Sigmoid colon (tissue), 7 donors: ENCODE data around the gene TMEFF2. TPM values are rescaled to one million over a fixed set of nuclear protein-coding genes. Genes with fewer than 3 reads are reported as not detected.
"Not testable (repeated sequence)": the region's sequence is repeated elsewhere in the genome, so short reads cannot be mapped to it uniquely, and the experiment has no call there.

Experiments
- DNase-seq: peaks from one replicate; pipeline ENCODE4 v3.0.0-alpha.2; 2019
- H3K27ac ChIP-seq, 4 donors: fragments of 200-600 bp; sonication (generic); one replicate each; pipeline ENCODE4 v1.5.1; 2016 to 2019; ENCODE audit warnings: mild to moderate bottlenecking in 1 of 4
- H3K27me3 ChIP-seq, 3 donors: fragments of 200-600 bp; sonication (generic); one replicate each; pipeline ENCODE4 v1.5.1; 2019; ENCODE audit warnings: mild to moderate bottlenecking in 1 of 3
- H3K36me3 ChIP-seq, 4 donors: fragments of 200-600 bp; sonication (generic); one replicate each; pipeline ENCODE4 v1.5.1; 2016 to 2019
- H3K4me1 ChIP-seq, 4 donors: fragments of 200-600 bp; sonication (generic); one replicate each; pipeline ENCODE4 v1.5.1; 2017 to 2019
- H3K4me3 ChIP-seq, 4 donors: fragments of 200-600 bp; sonication (generic); one replicate each; pipeline ENCODE4 v1.5.1; 2017 to 2019; ENCODE audit warnings: mild to moderate bottlenecking in 2 of 4, moderate library complexity in 1 of 4
- H3K9me3 ChIP-seq, 4 donors: fragments of 200-600 bp in 3 of 4; sonication (generic) in 3 of 4; one replicate each; pipeline versions ENCODE4 v1.5.1 to v1.6.1; 2013 to 2019
- EP300 ChIP-seq, 4 donors: sonication (generic); formaldehyde crosslinking; IDR thresholded peaks; one replicate each; pipeline ENCODE4 v1.6.1; 2017; ENCODE audit warnings: antibody characterized with exemption in 4 of 4
- POLR2A ChIP-seq, 2 donors: fragments of 450-650 bp; IDR thresholded peaks; one replicate each; pipeline ENCODE4 v1.6.1; 2016; ENCODE audit warnings: antibody characterized with exemption in 2 of 2, mild to moderate bottlenecking in 2 of 2, moderate library complexity in 2 of 2
- POLR2AphosphoS5 ChIP-seq, 4 donors: sonication (generic); formaldehyde crosslinking; IDR thresholded peaks; one replicate each; pipeline ENCODE4 v1.6.1; 2017; ENCODE audit warnings: antibody characterized with exemption in 4 of 4
- WGBS, 2 donors: extraction: QIAGEN DNeasy Blood & Tissue Kit; methylation state at CpG; one replicate each; pipeline ENCODE4 v1.1.7; 2013; 5-methylcytosine and 5-hydroxymethylcytosine counted together
- intact Hi-C: fragments of 100-400 bp; cut with DNase I; formaldehyde crosslinking; loops from one replicate; pipeline ENCODE4 v1.15.1; 2023
- polyA plus RNA-seq, 3 donors: library from polyadenylated mRNA; stranded (reverse); fragments of 200-250 nt; gene quantifications; one replicate each; pipeline ENCODE4 v1.2.3, GENCODE V29; 2013
- total RNA-seq, 4 donors: library from RNA; depleted of rRNA; stranded (reverse); fragments of >200 nt; gene quantifications; one replicate each; pipeline ENCODE4 v1.1.0, GENCODE V29; 2016
- TF ChIP-seq, protein P1 (sequence below), 4 experiments: fragments of 450-650 bp in 3 of 4; fragments of 200-600 bp in 1 of 4; IDR thresholded peaks; one replicate each; pipeline ENCODE4 v1.5.1; 2016 to 2019; ENCODE audit warnings: antibody characterized with exemption in 4 of 4, mild to moderate bottlenecking in 3 of 4, moderate library complexity in 2 of 4
- donor health status: healthy with polysubstance abuse.
- donor health status: Bipolar disorder and iron deficiency.
- donor health status: healthy.

Gene TMEFF2
- total and polyA plus RNA-seq, 7 donors, result 0.16 to 1.4 (median 0.32) TPM; not detected in 1

- intact Hi-C loops, result no loop called here
- no peak for DNase-seq
- Histone ChIP-seq H3K36me3 (no peaks in the 10 kb centered on the region), H3K4me1 (peaks cover 0 to 22% (median 10%) of the 10 kb centered on the region in 4 donors), H3K9me3 (no peaks in the 10 kb centered on the region), H3K27ac (no peak overlapping the region), H3K27me3 (no peaks in the 10 kb centered on the region), H3K4me3 (no peak overlapping the region)
- TF ChIP-seq POLR2A (IDR thresholded peaks at IDR 0.05) (no peak), EP300 (IDR thresholded peaks at IDR 0.05) (no peak), POLR2AphosphoS5 (IDR thresholded peaks at IDR 0.05) (no peak)
- TF ChIP-seq, protein P1, sequence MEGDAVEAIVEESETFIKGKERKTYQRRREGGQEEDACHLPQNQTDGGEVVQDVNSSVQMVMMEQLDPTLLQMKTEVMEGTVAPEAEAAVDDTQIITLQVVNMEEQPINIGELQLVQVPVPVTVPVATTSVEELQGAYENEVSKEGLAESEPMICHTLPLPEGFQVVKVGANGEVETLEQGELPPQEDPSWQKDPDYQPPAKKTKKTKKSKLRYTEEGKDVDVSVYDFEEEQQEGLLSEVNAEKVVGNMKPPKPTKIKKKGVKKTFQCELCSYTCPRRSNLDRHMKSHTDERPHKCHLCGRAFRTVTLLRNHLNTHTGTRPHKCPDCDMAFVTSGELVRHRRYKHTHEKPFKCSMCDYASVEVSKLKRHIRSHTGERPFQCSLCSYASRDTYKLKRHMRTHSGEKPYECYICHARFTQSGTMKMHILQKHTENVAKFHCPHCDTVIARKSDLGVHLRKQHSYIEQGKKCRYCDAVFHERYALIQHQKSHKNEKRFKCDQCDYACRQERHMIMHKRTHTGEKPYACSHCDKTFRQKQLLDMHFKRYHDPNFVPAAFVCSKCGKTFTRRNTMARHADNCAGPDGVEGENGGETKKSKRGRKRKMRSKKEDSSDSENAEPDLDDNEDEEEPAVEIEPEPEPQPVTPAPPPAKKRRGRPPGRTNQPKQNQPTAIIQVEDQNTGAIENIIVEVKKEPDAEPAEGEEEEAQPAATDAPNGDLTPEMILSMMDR (IDR thresholded peaks at IDR 0.05), result no peak
- 93 to 96% methylated on average over 20 of the region's 20 CpGs for WGBS, 2 donors
Measured at GRCh38 chr2:191922736-191923651, 271.7 kb downstream of the TMEFF2 start.

- H3K4me3 ChIP-seq, H3K27ac ChIP-seq, intact Hi-C loops, H3K36me3 ChIP-seq, H3K27me3 ChIP-seq, DNase-seq, H3K9me3 ChIP-seq, H3K4me1 ChIP-seq: not testable (repeated sequence)
- WGBS, 2 donors, result 98% methylated on average over 32 of the region's 32 CpGs
Measured at GRCh38 chr2:191921650-191922049, 273.1 kb downstream of the TMEFF2 start.

DNA sequence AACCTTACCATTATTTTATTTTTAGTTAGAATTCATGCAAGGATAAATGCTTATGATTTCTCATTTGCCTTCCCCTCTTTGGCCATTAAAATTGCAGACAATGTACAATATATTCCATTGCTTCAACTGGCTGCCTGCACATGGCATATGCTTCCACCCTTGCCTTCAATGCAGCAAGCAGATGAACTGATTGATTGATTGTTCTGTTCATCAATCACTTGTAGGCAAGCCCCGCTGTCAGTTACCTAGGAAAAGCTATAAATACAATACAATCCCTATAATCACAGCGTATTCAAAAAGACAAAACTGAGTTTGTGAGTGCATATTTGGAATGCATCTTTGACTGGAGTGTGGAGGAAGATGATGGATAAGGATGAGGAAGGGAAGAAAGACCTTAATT lies 274.2 kb downstream of the TMEFF2 start:
- TF ChIP-seq EP300 (IDR thresholded peaks at IDR 0.05), result no peak
- no peak for TF ChIP-seq POLR2A (IDR thresholded peaks at IDR 0.05)
- TF ChIP-seq, protein P1 (IDR thresholded peaks at IDR 0.05), result no peak
- TF ChIP-seq POLR2AphosphoS5 (IDR thresholded peaks at IDR 0.05), result no peak
- intact Hi-C loops, result no loop called here
- Histone ChIP-seq H3K4me1 (peaks cover 0 to 7% (median 0%) of the 10 kb centered on the region in 4 donors), H3K9me3 (no peaks in the 10 kb centered on the region), H3K4me3 (no peak overlapping the region), H3K27ac (no peak overlapping the region), H3K27me3 (no peaks in the 10 kb centered on the region), H3K36me3 (no peaks in the 10 kb centered on the region)
- 94 to 99% methylated on average over 2 of the region's 2 CpGs for WGBS, 2 donors
- no peak for DNase-seq

DNA sequence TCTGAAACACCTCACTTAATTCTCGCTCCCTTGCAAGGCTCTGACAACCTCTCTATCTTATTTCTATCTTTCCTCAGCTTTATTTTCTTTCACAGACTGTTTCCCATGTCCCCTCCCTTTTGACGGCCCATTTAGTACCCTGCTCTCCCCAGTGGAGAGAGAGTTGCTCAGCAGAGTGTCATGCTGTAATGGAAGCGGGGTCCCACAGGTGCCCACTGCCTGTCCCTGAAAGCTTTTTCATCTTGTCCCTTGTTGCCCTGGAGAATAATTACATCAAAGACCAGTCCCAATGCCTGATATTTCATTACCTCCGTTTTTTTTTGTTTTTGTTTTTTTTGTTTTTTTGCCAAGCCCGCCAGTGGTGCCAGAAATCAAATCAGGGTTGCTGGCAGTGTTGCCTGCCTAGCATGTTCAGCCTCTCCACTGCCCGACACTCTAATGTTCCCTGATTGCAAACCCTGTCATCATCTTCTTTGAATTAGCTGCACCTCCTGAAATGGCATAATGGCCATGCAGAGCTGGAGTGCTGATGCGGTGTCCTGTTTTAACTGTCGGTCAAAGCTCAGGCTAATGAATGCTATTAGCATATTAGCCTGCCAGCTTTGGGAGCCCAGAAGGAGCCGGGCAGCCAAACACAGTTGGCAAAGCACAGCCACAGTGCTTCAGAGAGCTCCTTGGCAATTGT lies 276.6 kb downstream of the TMEFF2 start:
- intact Hi-C loops, result no loop called here
- Histone ChIP-seq H3K4me1 (peaks cover 0 to 7% (median 0%) of the 10 kb centered on the region in 4 donors), H3K27me3 (no peaks in the 10 kb centered on the region), H3K4me3 (no peak overlapping the region), H3K36me3 (no peaks in the 10 kb centered on the region), H3K9me3 (no peaks in the 10 kb centered on the region), H3K27ac (peak overlapping the region in 2 of 4 donors; percentile 28 to 43)
- no peak for DNase-seq
- WGBS, 2 donors, result 84 to 89% methylated on average over 9 of the region's 9 CpGs
- TF ChIP-seq, protein P1 (IDR thresholded peaks at IDR 0.05), result no peak
- TF ChIP-seq POLR2AphosphoS5 (IDR thresholded peaks at IDR 0.05) (no peak), POLR2A (IDR thresholded peaks at IDR 0.05) (no peak), EP300 (IDR thresholded peaks at IDR 0.05) (no peak)

GRCh38 chr2:191917430-191917881 lies 277.3 kb downstream of the TMEFF2 start:
- H3K4me3 ChIP-seq, result no peak overlapping the region
- no peaks in the 10 kb centered on the region for H3K36me3 ChIP-seq
- no peak for TF ChIP-seq EP300 (IDR thresholded peaks at IDR 0.05)
- TF ChIP-seq, protein P1 (IDR thresholded peaks at IDR 0.05), result no peak
- TF ChIP-seq POLR2A (IDR thresholded peaks at IDR 0.05), result no peak
- no peak for TF ChIP-seq POLR2AphosphoS5 (IDR thresholded peaks at IDR 0.05)
- DNase-seq, result no peak
- WGBS, 2 donors, result 87 to 92% methylated on average over 2 of the region's 2 CpGs
- H3K4me1 ChIP-seq, result peaks cover 0 to 7% (median 0%) of the 10 kb centered on the region in 4 donors
- H3K9me3 ChIP-seq, result no peaks in the 10 kb centered on the region
- H3K27ac ChIP-seq, result peak overlapping the region in 2 of 4 donors; percentile 28 to 43
- H3K27me3 ChIP-seq, result no peaks in the 10 kb centered on the region
- intact Hi-C loops, result no loop called here
